Lower leg skin (tissue), 3 donors: Measurements from ENCODE around the gene RSPO4.

ENCODE experiments used
- CTCF ChIP-seq, 3 donors: fragments of 450-650 bp; IDR thresholded peaks; one replicate each; pipeline ENCODE4 v1.5.1; 2016; ENCODE audit warnings: antibody characterized with exemption in 3 of 3, mild to moderate bottlenecking in 3 of 3, moderate library complexity in 2 of 3
- POLR2A ChIP-seq, 2 donors: fragments of 450-650 bp; IDR thresholded peaks; one replicate each; pipeline ENCODE4 v1.6.1; 2016 to 2017; ENCODE audit warnings: antibody characterized with exemption in 2 of 2, mild to moderate bottlenecking in 1 of 2, moderate library complexity in 1 of 2

GRCh38 chr20:944148-944547 is 58.0 kb downstream of the RSPO4 start:
- TF ChIP-seq CTCF (IDR thresholded peaks at IDR 0.05): no peak
- TF ChIP-seq POLR2A (IDR thresholded peaks at IDR 0.05): no peak
